Liver (tissue), 9 donors: ENCODE results near the gene CD37. TPM values are rescaled to one million over a fixed set of nuclear protein-coding genes. Genes with fewer than 3 reads are reported as not detected.

ENCODE experiments used
- DNase-seq: peaks from one replicate; pipeline ENCODE4 v3.0.0-alpha.2; 2017; ENCODE audit warnings: low spot score
- H3K27ac ChIP-seq, 2 donors: one replicate each; pipeline ENCODE4 v1.7.0; 2013; ENCODE audit warnings: inconsistent platforms in 2 of 2, low read length in 2 of 2, control low read depth in 1 of 2, low read depth in 1 of 2, mild to moderate bottlenecking in 1 of 2
- H3K27me3 ChIP-seq, 4 donors: one replicate each; pipeline versions ENCODE4 v1.6.1 to v1.7.0; 2013; ENCODE audit warnings: low read length in 3 of 4, inconsistent platforms in 1 of 4, mild to moderate bottlenecking in 1 of 4, moderate library complexity in 1 of 4; ENCODE audit not compliant: control insufficient read depth in 4 of 4, insufficient read depth in 4 of 4
- H3K36me3 ChIP-seq, 4 donors: one replicate each; pipeline versions ENCODE4 v1.6.1 to v1.7.0; 2013; ENCODE audit warnings: low read length in 3 of 4, mild to moderate bottlenecking in 3 of 4, low read depth in 1 of 4, moderate library complexity in 1 of 4; ENCODE audit not compliant: control insufficient read depth in 4 of 4, insufficient read depth in 3 of 4
- H3K4me1 ChIP-seq, 4 donors: one replicate each; pipeline versions ENCODE4 v1.6.1 to v1.7.0; 2013; ENCODE audit warnings: low read length in 3 of 4, mild to moderate bottlenecking in 3 of 4, moderate library complexity in 1 of 4; ENCODE audit not compliant: control insufficient read depth in 4 of 4, insufficient read depth in 4 of 4
- H3K4me3 ChIP-seq, 3 donors: one replicate each; pipeline versions ENCODE4 v1.6.1 to v1.7.0; 2013; ENCODE audit warnings: low read length in 3 of 3, control low read depth in 1 of 3, low read depth in 1 of 3, mild to moderate bottlenecking in 1 of 3
- H3K9ac ChIP-seq, 2 donors: one replicate each; pipeline ENCODE4 v1.7.0; 2013; ENCODE audit warnings: low read length in 2 of 2, mild to moderate bottlenecking in 2 of 2, moderate library complexity in 2 of 2, control low read depth in 1 of 2, low read depth in 1 of 2
- H3K9me3 ChIP-seq, 4 donors: one replicate each; pipeline versions ENCODE4 v1.6.1 to v1.7.0; 2013; ENCODE audit warnings: low read length in 3 of 4; ENCODE audit not compliant: control insufficient read depth in 4 of 4
- ATF3 ChIP-seq: IDR thresholded peaks from 2 replicates; pipeline ENCODE4 v1.6.1; 2016; ENCODE audit warnings: antibody characterized with exemption
- CTCF ChIP-seq: fragments of 150-350 bp; IDR thresholded peaks from 2 replicates; pipeline ENCODE4 v1.5.1; 2017; ENCODE audit warnings: improper control_type of control experiment, low read depth, low read length; ENCODE audit not compliant: missing input control
- EGR1 ChIP-seq, 2 donors: IDR thresholded peaks; 2 replicates each; pipeline ENCODE4 v1.6.1; 2016 to 2018; ENCODE audit warnings: antibody characterized with exemption in 2 of 2, low read depth in 2 of 2
- FOXA1 ChIP-seq: IDR thresholded peaks from 2 replicates; pipeline ENCODE4 v1.6.1; 2016; ENCODE audit warnings: antibody characterized with exemption
- FOXA2 ChIP-seq: IDR thresholded peaks from 2 replicates; pipeline ENCODE4 v1.6.1; 2016; ENCODE audit warnings: antibody characterized with exemption
- GABPA ChIP-seq, 2 donors: IDR thresholded peaks in 1 of 2; conservative IDR thresholded peaks in 1 of 2; 2 replicates each; pipeline ENCODE4 v1.6.1; 2016; ENCODE audit warnings: antibody characterized with exemption in 2 of 2, mild to moderate bottlenecking in 1 of 2, moderate library complexity in 1 of 2
- HNF4A ChIP-seq, 2 donors: conservative IDR thresholded peaks; 2 replicates each; pipeline ENCODE4 v1.6.1; 2016; ENCODE audit warnings: antibody characterized with exemption in 2 of 2, mild to moderate bottlenecking in 2 of 2
- HNF4G ChIP-seq: IDR thresholded peaks from 2 replicates; pipeline ENCODE4 v1.6.1; 2016; ENCODE audit warnings: antibody characterized with exemption
- JUND ChIP-seq, 2 donors: IDR thresholded peaks; 2 replicates each; pipeline ENCODE4 v1.6.1; 2016; ENCODE audit warnings: antibody characterized with exemption in 2 of 2
- RXRA ChIP-seq, 2 donors: IDR thresholded peaks; 2 replicates each; pipeline ENCODE4 v1.6.1; 2017 to 2018; ENCODE audit warnings: antibody characterized with exemption in 2 of 2, mild to moderate bottlenecking in 1 of 2
- SP1 ChIP-seq: IDR thresholded peaks from 2 replicates; pipeline ENCODE4 v1.6.1; 2018; ENCODE audit warnings: antibody characterized with exemption, mild to moderate bottlenecking
- TAF1 ChIP-seq: conservative IDR thresholded peaks from 2 replicates; pipeline ENCODE4 v1.6.1; 2016; ENCODE audit warnings: antibody characterized with exemption, mild to moderate bottlenecking
- YY1 ChIP-seq: IDR thresholded peaks from 2 replicates; pipeline ENCODE4 v1.6.1; 2016; ENCODE audit warnings: antibody characterized with exemption, mild to moderate bottlenecking
- ZBTB33 ChIP-seq: IDR thresholded peaks from 2 replicates; pipeline ENCODE4 v1.6.1; 2016; ENCODE audit warnings: antibody characterized with exemption
- WGBS: extraction: QIAGEN DNeasy Blood & Tissue Kit; methylation state at CpG from one replicate; pipeline ENCODE4 v1.1.7; 2013; 5-methylcytosine and 5-hydroxymethylcytosine counted together
- polyA plus RNA-seq, 2 donors: library from polyadenylated mRNA; stranded (reverse) in 1 of 2; unstranded in 1 of 2; fragments of 200-250 nt in 1 of 2; fragments of >200 nt in 1 of 2; fragmentation: Nextera tagmentation in 1 of 2; extraction: Ambion mirVana in 1 of 2; gene quantifications; one replicate each; pipeline versions ENCODE4 v1.2.1 to v1.2.3, GENCODE V29; 2013 to 2015
- total RNA-seq, 2 donors: library from RNA; depleted of rRNA; stranded (reverse); fragments of >200 nt; gene quantifications; one replicate each; pipeline ENCODE4 v1.2.3, GENCODE V29; 2014
- donor health status: healthy.
- donor health status: healthy.
- donor health status: healthy.
- donor health status: healthy.
- donor health status: healthy.

The CD37 gene
- total and polyA plus RNA-seq, 4 donors = 2.9 to 9.6 (median 3.9) TPM

- peak overlapping the region; percentile 27 to 33 for H3K27ac ChIP-seq
- peak overlapping the region in 1 of 3 donors; percentile 8 for H3K4me3 ChIP-seq
- H3K9ac ChIP-seq = no peak overlapping the region
- H3K4me1 ChIP-seq = peaks cover 2 to 30% (median 13%) of the 10 kb centered on the region in 4 donors
- H3K36me3 ChIP-seq = no peaks in the 10 kb centered on the region
- WGBS = 85% methylated on average over 14 of the region's 14 CpGs
- no peaks in the 10 kb centered on the region for H3K9me3 ChIP-seq
- no peak for DNase-seq
- no peak for TF ChIP-seq FOXA2
- TF ChIP-seq SP1 = no peak
- no peak for TF ChIP-seq CTCF
- TF ChIP-seq ATF3 = no peak
- TF ChIP-seq ZBTB33 = no peak
- no peak for TF ChIP-seq YY1
- TF ChIP-seq GABPA (IDR thresholded peaks at IDR 0.05 in 1 of 2, conservative IDR thresholded peaks at IDR 0.05 in 1 of 2) = no peak
- no peak for TF ChIP-seq JUND (IDR thresholded peaks at IDR 0.05)
- no peaks in the 10 kb centered on the region for H3K27me3 ChIP-seq
These were observed 727 bp downstream of the CD37 start for GRCh38 chr19:49335784-49336481.

- Histone ChIP-seq H3K9ac (no peak overlapping the region), H3K9me3 (no peaks in the 10 kb centered on the region), H3K36me3 (peaks cover 0 to 1% (median 0%) of the 10 kb centered on the region in 4 donors), H3K27ac (no peak overlapping the region), H3K4me3 (no peak overlapping the region), H3K27me3 (no peaks in the 10 kb centered on the region), H3K4me1 (peaks cover 2 to 29% (median 12%) of the 10 kb centered on the region in 4 donors)
- no peak for DNase-seq
- TF ChIP-seq EGR1 (IDR thresholded peaks at IDR 0.05; ENCODE audit: low read depth in 2 of 2) = no peak
- no peak for TF ChIP-seq ATF3
- no peak for TF ChIP-seq RXRA (IDR thresholded peaks at IDR 0.05)
- TF ChIP-seq FOXA2 = no peak
- no peak for TF ChIP-seq YY1
- no peak for TF ChIP-seq FOXA1
- TF ChIP-seq HNF4G = no peak
- no peak for TF ChIP-seq SP1
- no peak for TF ChIP-seq TAF1
- no peak for TF ChIP-seq HNF4A (conservative IDR thresholded peaks at IDR 0.05)
- WGBS = 91% methylated on average over 10 of the region's 10 CpGs
These were observed 1.5 kb downstream of the CD37 start for GRCh38 chr19:49336482-49337266.
